IPS-11a (cell line): ENCODE measurements around the gene KCNC3.

ENCODE experiments used
- H3K4me3 ChIP-seq: one replicate; pipeline ENCODE4 v1.5.1; 2013; ENCODE audit warnings: low read depth, low read length, control low read depth

The KCNC3 gene

DNA sequence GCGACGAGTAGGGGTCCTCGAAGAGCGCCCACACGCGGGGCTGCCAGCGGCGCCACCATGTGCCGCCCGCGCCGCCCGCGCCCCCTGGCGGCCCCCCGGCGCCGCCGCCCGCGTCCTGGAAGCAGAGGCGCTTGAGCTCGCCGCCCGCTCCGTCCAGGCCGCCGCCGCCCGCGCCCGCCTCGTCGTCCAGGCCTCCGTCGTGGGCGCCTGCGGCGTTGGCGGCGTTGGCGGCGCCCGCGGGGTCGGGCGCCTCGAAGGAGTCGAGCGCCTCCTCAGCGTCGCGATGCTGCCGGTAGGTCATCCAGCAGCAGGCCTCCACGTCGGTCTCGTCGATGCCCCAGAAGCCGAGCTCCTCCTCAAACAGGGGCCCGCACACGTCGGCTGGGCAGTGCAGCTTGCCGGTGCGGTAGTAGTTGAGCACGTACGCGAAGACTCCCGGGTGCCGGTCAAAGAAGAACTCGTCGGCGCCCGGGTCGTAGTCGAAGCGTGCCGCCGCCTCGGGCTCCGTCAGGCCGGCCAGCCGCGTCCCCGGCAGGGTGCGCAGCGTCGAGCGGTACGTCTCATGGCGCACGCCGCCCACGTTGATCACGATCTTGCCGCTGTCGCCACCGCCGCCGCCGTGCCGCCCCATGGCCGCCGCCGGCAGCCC lies 829 bp downstream of the KCNC3 start:
- H3K4me3 ChIP-seq = peak overlapping the region; percentile 43

DNA sequence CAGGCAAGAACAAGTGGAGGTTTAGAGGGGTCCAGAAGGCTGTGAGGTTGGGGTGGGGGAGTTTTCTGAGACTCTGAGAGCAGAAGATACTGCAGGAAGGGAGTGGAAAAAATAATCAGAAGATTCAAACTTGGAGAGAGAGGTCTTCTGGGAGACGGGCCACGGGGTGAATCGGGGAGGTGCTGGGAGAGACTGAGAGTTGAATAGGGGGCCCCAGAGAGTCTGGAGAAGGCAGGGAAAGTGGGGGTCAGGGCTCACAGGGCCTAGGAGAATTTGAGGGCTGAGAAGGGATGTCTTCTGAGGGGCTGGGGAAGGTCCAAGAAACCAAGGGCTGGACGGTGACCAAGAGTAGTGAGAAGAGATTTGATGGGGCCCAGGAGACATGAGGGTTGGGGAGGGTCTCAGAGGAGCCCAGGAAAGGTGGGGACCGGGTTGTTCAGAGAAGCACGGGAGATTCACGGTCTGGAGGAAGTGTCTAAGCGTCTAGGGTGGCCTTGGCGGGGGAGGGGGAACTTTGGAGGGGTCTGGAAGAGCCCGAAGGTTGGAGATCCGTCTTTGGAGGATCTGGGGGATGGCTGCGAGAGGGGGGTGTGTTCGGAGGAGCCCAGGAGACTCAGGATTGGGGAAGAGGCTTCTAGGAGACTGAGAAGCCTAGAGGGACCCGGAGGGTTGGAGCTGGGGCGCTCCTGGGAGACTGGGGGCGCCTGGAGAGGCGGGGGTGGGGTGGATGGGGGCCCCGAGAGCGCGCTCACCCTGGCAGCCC lies 1.5 kb downstream of the KCNC3 start:
- no peak overlapping the region for H3K4me3 ChIP-seq

DNA sequence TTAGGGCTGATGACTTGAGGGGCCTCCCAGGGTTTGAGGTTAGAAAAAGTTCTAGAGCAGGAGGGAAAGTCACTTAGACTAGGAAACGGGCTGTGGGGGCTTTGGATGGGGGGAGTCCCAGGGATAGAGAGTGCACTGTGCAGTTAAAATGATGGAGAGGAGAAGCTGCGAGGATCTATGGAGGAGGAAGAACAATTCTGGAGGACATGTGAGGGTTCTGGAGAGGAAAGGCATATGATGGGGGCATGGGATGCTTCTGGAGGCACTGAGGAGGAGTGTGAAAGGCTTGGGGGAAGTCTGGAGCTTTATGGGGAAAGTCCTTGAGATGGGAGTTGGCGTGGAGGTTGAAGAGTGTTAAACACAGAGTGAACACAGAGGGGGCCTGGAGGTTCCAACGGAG lies 2.2 kb downstream of the KCNC3 start:
- no peak overlapping the region for H3K4me3 ChIP-seq

DNA sequence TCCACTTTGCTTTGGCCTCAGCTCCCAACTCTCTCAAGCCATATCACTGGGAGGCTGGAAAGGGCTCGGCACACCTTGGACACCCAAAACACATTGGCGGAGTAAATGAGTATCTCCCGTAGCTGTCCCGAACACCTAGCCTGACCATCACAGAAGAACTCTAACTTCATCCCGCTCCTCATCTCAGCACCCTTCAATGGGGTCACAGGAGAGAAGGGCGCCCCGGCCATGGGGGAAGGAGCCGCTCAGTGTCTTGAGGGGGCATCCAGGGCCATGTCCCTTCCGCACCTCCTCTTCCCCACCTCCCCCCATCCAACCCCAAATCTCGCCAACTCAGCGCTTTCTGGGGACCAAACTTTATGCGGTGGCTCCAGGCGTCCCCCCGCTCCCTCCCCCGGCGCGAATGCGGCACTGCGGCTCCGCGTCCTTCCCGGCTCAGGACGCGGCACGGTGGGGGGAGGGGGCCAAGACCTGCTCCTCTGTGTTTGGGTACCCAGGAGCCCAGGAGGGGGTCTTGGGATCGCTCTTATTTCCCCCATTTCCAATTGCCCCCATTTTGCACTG lies 3.0 kb downstream of the KCNC3 start:
- H3K4me3 ChIP-seq = peak overlapping the region; percentile 57

DNA sequence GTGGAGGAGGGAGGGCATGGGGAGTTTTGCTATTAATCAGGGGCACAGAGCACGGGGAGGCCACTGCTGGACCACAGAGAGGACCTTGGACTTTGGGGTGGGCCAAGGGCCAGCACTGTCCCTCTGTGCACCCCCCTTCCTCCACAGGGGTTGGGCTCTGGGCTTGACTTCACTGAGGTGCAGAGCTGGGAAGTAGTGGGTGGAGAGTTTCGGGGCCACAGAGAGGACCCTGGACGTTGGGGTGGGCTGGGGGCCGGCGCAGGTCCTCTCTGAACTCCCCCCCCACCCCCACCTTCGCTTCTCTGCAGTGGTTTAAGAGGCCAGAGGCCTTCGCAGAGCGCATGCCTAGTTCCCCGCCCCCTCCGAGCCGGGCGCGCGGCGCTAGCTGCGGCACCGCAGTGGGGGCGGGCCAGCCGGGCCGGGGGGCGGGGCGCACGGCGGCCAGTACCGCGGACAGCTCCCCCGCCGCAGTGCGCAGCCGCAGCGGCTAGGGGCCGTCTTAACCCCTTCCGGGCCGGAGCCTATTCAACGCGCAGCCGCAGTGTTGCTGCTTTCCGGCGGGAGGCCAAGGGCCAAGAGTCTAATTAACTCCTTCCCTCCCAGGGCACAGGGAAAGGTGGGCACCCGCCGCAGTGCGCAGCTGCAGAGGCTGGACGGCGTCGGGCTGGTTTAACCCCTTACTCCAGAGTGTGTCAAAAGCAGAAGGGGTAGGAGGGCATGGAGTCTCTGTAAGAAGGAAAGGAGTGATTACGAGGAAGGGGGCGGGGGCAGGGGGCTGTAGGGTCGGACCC lies 3.7 kb downstream of the KCNC3 start:
- peak overlapping the region; percentile 57 for H3K4me3 ChIP-seq

DNA sequence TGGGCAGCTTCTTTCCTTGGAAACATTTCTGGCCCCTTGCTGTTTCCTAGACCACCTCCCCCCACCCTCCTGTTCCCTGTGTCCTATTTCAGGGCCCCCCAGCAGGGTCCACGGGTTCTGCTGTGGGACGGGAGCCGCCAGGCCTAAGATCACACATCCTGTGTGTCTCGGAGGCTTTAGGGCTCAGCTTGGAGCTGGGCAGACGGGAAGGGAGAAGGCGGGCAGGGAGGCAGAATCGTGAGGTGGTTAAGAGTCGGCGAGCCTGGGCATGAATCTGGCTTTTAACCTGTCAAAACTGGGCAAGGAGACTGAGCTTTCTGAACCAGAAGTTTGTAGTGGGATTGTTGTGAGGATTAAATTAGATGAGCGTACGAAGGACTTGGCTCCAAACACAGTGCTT lies 4.8 kb downstream of the KCNC3 start:
- no peak overlapping the region for H3K4me3 ChIP-seq

DNA sequence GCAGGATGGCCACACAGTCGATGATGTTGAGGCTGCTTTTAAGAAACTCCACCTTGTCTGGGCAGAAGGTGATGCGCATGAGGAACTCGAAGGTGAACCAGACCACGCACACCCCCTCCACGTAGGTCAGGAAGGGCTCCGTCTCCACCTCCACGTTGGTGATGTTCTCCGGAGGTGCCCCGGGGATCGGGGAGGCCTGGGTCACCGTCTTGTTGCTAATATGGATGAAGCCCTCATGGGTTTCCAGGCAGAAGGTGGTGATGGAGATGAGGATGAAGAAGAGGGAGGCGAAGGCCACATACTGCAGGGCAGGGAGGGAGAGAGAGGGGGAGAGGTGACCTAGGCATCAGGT lies 5.4 kb downstream of the KCNC3 start:
- H3K4me3 ChIP-seq = no peak overlapping the region

DNA sequence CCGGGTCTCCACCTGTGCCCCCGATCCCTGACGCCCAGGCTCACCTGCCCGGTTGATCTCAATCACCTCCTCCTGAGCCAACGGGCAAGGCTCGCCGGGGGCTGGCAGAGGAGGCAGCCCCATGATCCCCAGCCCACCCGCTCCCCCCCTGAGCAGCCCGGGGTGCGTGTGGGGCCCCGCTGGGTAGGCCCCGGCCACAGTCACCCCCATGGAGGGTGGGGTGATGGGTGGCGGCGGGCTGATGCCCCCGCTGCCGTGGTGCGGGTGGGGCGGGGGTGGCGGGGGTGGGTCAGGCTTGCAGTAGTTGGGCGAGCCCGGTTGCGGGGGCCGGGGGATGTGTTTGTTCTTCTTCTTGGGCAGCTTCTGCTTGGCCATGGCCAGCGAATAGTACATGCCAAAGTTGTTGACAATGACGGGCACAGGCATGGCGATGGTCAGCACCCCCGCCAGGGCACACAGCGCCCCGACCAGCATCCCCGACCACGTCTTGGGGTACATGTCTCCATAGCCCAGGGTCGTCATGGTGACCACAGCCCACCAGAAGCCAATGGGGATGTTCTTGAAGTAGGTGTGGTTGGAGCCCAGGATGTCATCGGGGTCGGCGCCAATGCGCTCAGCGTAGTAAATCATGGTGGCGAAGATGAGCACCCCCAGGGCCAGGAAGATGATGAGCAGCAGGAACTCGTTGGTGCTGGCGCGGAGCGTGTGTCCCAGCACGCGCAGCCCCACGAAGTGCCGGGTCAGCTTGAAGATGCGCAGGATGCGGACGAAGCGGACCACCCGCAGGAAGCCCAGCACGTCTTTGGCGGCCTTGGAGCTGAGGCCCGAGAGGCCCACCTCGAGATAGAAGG lies 6.0 kb downstream of the KCNC3 start:
- no peak overlapping the region for H3K4me3 ChIP-seq

DNA sequence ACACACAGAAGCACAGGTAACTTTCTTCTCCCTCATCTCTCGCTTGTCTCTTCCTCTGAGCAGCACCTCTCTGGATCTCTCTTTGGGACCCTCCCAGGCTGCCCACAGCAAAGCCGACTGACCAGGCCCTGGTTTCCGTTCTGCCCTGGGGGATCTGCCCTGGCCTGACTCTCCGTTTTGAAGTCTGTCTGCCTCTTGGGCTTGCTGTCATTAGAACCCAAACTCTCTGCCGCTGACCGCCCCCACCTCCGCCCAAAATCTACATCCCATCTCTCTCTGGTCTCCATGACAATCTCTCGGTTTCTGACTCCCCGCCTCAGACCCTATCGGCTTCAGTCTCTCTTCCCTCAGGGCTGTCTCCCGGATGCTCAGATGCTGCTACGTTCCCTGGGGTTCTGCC lies 6.9 kb downstream of the KCNC3 start:
- no peak overlapping the region for H3K4me3 ChIP-seq

DNA sequence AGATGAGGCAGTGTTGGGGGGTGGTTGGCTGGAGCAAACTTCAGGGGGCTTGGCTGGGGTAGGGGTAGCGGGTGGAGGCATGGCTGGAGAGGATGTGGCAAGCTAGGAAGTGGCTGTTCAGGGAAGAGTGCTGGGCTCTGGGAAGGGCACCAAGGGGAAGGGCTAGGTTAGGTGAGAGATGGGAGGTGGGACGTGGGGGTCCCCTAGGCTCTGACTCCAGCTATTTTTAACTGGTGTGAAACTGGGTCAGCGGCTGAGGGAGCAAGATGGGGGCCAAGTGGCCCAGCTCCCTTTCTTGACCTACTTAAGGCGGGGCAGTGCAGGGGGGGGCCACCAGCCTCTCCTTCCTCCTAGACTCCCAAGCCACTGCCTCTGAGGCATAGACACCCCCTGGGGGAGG lies 7.3 kb downstream of the KCNC3 start:
- H3K4me3 ChIP-seq = no peak overlapping the region

DNA sequence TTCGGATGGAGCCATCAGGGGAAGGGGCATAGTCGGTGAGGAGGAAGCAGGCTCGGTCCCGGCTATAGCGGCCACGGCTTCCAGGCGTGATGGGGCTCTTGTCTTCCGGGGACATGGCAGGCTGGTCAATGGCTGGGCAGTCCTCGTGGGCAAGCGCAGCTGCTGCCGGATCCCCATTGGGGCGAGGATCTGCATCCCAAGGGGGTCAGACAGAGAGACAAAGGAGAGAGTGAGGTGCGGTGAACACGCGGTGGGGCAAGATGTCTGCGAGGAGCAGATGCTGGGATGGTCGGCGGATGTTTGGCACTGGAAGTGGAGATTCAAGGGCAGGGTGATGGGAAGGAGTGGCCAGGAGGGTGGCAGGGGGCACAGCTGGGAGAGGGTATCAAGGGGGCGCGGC lies 8.6 kb downstream of the KCNC3 start:
- no peak overlapping the region for H3K4me3 ChIP-seq

DNA sequence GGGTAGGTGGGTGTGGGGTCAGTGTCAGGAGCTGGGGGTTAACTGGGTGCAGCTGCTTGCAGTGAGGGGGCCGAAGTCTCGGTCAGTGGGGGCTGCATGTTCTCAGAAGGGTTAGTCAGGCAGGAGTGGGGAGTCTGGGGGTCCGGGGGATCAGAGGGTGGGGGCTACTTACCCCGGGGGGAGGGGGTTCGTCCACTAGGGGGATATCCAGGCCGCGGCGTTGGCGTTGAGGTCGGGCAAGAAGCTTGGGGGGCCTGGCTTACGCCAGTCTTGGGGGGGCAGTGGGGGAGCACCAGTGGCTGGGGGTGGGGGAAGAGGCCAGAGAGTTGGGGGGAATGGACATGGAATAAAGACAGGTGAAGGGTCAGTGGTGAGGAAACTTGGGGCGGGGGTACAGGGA lies 9.1 kb downstream of the KCNC3 start:
- no peak overlapping the region for H3K4me3 ChIP-seq

DNA sequence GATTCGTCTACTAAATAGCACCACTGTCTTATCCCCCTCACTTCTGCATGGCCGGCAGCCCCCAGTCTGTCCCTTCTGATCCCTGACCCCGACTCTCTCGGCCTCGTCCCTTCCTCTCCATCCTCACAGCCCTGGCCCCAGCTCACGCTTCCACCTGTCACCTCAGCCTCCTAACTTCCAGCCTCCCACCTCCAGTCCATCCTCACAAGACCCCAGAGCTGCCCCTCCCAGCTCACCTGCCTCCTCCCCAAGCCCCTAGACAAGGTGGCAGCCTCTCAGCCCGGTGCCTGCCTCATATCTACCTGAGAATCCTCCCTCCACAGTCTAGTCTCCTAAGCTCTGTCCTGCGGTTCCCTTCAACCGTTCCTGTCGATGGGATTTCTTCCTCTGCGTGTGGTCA lies 10.0 kb downstream of the KCNC3 start:
- H3K4me3 ChIP-seq = no peak overlapping the region

DNA sequence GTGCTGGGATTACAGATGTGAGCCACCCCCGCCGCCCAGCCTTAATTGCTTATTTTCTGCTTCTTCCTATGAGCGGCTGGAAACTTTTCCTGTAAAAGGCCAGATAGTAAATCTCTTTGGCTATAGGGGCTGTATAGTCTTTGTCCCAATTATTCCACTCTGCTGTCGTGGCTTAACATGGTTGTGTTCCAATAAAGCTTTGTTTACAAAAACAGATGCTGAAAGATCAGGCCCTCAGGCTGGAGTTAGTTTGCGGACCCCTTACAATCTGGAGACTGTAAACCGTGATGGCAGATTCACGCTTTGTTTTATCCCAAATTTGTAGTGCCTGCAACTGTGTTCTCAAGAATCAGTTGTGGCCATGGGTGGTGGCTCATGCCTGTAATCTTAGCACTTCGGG lies 10.7 kb downstream of the KCNC3 start:
- no peak overlapping the region for H3K4me3 ChIP-seq

DNA sequence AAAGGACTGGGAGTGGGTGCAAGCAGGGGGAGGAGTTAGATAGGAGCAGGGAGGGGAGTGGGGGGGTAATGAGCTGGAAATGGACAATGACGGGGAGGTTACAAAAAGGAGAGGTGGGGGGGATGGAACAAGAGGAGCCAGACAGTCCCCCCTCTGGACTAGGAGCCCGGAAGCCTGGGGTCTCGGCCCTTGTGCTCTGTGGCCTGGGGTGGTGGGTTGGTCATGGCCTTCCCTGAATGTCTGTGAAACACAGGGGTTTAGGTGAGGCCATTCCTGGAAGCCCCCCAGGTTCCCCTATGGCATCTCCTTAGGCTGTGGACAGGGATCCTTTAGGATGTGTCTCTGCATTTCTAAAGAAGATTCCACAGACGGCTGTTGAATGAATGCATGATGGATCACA lies 12.1 kb downstream of the KCNC3 start:
- H3K4me3 ChIP-seq = no peak overlapping the region

DNA sequence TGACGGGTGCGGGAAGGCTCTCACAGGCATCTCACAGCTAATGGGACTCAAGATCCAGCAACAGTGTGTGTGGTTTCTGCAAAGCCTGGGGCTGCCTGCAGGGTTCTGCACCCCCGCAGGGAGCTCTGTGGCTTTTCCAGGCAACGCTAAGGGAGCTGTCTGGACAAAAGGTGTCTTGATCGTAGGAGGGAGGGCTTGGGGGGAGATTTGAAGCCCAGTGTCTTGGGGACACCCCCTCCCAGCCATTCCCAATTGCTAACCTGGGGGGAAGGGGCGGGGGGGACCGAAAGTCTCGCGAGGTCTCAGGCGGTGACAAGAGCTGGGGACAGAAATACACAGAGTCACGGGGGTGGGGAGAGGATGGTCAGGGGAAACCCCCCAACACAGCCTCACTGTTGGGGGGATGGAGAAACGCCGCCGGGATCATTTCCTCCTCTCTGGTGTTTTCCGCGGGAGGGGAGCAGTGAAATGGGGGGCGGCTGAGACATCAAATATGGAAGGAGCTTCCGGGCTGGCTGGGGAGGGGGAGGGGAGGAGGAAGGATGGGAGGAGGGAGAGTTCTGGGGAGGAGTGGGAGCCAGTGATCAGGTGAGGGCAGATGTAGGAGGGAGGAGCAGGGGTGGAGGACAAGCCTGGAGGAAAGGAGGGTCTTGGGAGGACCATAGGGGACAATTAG lies 13.3 kb downstream of the KCNC3 start:
- H3K4me3 ChIP-seq = peak overlapping the region; percentile 8

DNA sequence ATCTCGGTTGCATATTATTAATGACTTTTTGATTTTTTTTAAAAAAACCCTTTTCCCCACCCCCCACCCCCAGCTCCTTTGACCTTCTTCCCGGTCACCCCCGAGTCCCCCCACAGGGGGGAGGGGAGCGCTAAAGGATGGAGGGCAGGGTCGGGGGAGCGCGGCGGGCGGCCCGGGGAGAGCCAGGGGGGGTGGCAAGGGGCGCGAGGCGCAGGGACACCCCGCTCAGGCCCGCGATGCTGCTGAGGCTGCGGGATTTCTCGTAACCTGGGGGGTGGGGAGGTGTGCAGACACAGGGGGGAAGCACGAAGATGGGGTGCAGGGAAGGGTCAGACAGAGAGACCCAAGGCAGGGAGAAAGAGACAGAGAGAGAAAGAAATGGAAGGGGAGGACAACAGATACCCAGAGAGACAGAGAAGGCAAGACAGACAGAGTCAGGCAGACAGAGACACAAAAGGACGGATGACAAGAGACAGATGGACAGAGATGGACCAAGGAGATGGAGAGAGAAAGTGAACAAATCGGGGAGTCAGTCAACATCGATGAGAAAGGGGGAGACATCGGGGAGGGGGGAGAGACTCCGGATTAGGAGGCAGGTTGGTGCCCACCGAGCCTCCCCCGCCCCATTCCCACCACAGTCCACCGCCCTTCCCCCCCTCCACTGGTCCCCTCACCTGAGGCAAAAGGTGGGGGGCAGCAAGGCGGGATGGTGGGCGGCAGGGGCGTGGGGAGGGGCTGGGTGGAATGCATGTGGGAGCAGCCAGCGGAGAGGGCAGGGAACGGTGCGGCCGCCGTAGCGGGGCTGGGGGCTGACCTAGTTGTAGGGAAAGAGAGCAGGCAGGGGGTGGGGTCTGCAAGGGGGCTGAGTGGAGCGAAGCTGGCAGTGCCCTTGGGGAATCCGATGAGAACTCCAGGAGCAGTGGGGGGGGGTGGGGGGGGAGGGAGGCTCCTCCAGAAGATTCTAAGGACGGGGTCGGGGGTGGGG lies 14.2 kb downstream of the KCNC3 start:
- peak overlapping the region; percentile 60 for H3K4me3 ChIP-seq

DNA sequence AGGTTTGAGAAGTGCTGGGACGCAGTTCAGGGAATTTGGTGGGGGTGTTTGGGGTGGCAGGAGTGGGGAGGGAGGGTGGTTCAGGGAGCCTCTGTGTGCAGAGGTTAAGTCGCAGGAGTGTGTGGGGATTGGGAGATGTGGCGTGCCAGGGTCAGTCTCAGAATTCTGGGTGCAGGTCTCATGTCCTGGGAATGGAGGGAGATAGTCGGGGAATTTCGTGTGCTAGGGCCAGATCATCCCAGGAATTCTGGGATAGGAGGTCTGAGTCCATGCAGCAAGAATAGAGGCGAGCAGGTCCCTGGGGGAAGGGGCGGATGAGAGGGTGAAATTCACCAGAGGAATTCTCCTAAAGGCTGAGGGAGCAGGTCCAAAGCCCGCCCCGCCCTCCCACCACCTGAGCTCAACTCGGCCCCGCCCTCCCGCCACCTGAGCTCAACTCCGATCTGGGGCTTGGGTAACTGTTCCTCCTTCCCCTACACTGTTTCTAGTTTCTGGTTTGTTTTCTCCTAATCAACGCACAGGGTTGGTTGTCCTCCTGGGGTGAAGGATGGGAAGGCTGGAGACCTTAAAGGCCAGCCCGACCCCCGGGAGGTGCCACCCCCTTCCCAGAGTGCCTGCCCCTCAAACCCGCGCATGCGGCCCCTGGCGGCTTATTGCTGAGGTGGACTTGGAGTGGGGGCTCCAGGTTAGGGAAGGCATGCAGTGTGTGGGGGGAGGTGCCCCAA lies 15.2 kb downstream of the KCNC3 start:
- H3K4me3 ChIP-seq = peak overlapping the region; percentile 30
